Stomach (tissue), 9 donors: ENCODE results near the gene RHBDD3. TPM values are rescaled to one million over a fixed set of nuclear protein-coding genes. Genes with fewer than 3 reads are reported as not detected.

Experiments
- DNase-seq, 2 donors: peaks; one replicate each; pipeline versions ENCODE4 v3.0.0 to v3.0.0-alpha.2; 2013 to 2019
- H3K27ac ChIP-seq, 5 donors: fragments of 200-600 bp in 4 of 5; sonication (generic) in 4 of 5; one replicate each; pipeline ENCODE4 v1.5.1; 2013 to 2019; ENCODE audit warnings: mild to moderate bottlenecking in 1 of 5, moderate library complexity in 1 of 5
- H3K27me3 ChIP-seq, 3 donors: fragments of 200-600 bp; sonication (generic); one replicate each; pipeline ENCODE4 v1.5.1; 2017 to 2019; ENCODE audit warnings: mixed run types in 1 of 3
- H3K36me3 ChIP-seq, 4 donors: fragments of 200-600 bp; sonication (generic); 1 replicate in 3 of 4; 2 replicates in 1 of 4; pipeline ENCODE4 v1.5.1; 2016 to 2019
- H3K4me1 ChIP-seq, 4 donors: fragments of 200-600 bp; sonication (generic); one replicate each; pipeline ENCODE4 v1.5.1; 2016 to 2019
- H3K4me3 ChIP-seq, 4 donors: fragments of 200-600 bp; sonication (generic) in 3 of 4; one replicate each; pipeline ENCODE4 v1.5.1; 2016 to 2019; ENCODE audit warnings: mild to moderate bottlenecking in 1 of 4
- H3K9me3 ChIP-seq, 4 donors: fragments of 200-600 bp; sonication (generic); one replicate each; pipeline ENCODE4 v1.5.1; 2016 to 2019
- EP300 ChIP-seq: sonication (generic); formaldehyde crosslinking; IDR thresholded peaks from one replicate; pipeline ENCODE4 v1.6.1; 2017; ENCODE audit warnings: antibody characterized with exemption
- POLR2A ChIP-seq, 4 donors: fragments of 450-650 bp; IDR thresholded peaks; one replicate each; pipeline ENCODE4 v1.6.1; 2016; ENCODE audit warnings: antibody characterized with exemption in 4 of 4, control low read depth in 2 of 4, mild to moderate bottlenecking in 1 of 4, moderate library complexity in 1 of 4
- POLR2AphosphoS5 ChIP-seq, 3 donors: sonication (generic); formaldehyde crosslinking; IDR thresholded peaks; one replicate each; pipeline ENCODE4 v1.6.1; 2016; ENCODE audit warnings: antibody characterized with exemption in 3 of 3
- WGBS, 5 donors: extraction: QIAGEN DNeasy Blood & Tissue Kit in 3 of 5; methylation state at CpG; one replicate each; pipeline versions ENCODE4 v1.1.5 to v1.1.7; 2013 to 2018; 5-methylcytosine and 5-hydroxymethylcytosine counted together
- intact Hi-C: fragments of 100-400 bp; cut with DNase I; formaldehyde crosslinking; loops from one replicate; pipeline ENCODE4 v1.15.1; 2023; ENCODE audit warnings: low total_unique reads
- polyA plus RNA-seq, 3 donors: library from polyadenylated mRNA; stranded (reverse); fragments of 200-250 nt; gene quantifications; one replicate each; pipeline ENCODE4 v1.2.3, GENCODE V29; 2013
- total RNA-seq, 5 donors: library from RNA; depleted of rRNA; stranded (reverse); fragments of >200 nt; gene quantifications; one replicate each; pipeline versions ENCODE4 v1.1.0 to v1.2.3, GENCODE V29; 2014 to 2016
- TF ChIP-seq, protein P1 (sequence below), 7 experiments: fragments of 450-650 bp in 4 of 7; fragments of 200-600 bp in 3 of 7; sonication (generic) in 3 of 7; IDR thresholded peaks; one replicate each; pipeline ENCODE4 v1.5.1; 2016 to 2019; ENCODE audit warnings: antibody characterized with exemption in 7 of 7, control low read depth in 2 of 7, mild to moderate bottlenecking in 1 of 7
- donor health status: healthy with polysubstance abuse.
- donor health status: Bipolar disorder and iron deficiency.
- donor health status: healthy.

RHBDD3 gene
- total and polyA plus RNA-seq, 8 donors, result 9.8 to 76.5 (median 20.0) TPM

DNA sequence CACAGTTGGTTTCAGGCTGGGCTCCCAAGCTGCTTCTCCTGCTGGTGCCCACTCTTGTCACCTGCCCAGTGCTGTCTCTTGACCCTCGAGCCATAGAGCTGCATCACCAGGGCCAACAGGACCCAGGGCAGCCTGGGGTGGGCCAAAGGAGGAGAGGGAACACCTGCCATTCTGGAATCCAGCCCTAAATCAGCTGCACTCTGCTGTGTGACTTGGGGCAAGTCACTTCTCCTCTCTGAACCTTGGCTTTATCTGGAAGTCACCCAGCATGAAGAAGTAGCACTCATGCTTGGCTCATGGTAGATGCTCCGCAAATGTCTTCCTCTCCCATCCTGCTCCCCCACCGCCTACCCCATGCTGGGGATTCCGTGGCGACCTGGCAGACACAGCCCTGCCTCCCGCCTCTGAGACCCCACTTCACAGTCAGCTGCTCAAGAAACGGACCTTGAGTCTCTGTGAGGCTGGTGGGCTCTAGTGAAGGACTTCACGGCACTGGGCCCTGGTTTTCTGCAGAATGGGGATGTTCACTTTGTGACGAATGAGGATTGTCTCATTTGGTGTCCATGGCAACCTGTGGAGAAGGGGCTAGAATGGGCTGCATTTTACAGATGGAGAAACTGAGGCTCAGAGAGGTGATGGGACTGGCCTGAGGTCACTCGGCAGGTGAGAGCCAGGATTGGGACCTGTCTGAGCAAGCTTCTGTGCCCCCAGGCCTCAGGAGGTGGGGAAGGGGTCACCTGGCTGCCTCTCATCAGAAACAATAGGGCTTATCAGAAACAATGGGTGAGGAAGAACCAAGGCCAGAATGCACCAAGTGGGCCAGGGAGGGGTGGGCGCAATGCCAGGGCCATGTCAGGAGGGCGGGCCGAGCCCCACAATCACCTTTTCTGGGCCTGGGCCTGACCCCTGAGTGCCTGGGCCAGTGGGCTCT, 49.7 kb downstream of the RHBDD3 start:
- Histone ChIP-seq H3K27me3 (no peaks in the 10 kb centered on the region), H3K27ac (no peak overlapping the region), H3K9me3 (no peaks in the 10 kb centered on the region), H3K4me3 (no peak overlapping the region), H3K4me1 (peaks cover 11 to 28% (median 21%) of the 10 kb centered on the region in 4 donors), H3K36me3 (no peaks in the 10 kb centered on the region)
- intact Hi-C loops, result no loop called here
- TF ChIP-seq POLR2A (IDR thresholded peaks at IDR 0.05) (no peak), EP300 (no peak), POLR2AphosphoS5 (IDR thresholded peaks at IDR 0.05) (no peak)
- TF ChIP-seq, protein P1, sequence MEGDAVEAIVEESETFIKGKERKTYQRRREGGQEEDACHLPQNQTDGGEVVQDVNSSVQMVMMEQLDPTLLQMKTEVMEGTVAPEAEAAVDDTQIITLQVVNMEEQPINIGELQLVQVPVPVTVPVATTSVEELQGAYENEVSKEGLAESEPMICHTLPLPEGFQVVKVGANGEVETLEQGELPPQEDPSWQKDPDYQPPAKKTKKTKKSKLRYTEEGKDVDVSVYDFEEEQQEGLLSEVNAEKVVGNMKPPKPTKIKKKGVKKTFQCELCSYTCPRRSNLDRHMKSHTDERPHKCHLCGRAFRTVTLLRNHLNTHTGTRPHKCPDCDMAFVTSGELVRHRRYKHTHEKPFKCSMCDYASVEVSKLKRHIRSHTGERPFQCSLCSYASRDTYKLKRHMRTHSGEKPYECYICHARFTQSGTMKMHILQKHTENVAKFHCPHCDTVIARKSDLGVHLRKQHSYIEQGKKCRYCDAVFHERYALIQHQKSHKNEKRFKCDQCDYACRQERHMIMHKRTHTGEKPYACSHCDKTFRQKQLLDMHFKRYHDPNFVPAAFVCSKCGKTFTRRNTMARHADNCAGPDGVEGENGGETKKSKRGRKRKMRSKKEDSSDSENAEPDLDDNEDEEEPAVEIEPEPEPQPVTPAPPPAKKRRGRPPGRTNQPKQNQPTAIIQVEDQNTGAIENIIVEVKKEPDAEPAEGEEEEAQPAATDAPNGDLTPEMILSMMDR (IDR thresholded peaks at IDR 0.05), result no peak
- WGBS, 5 donors, result 72 to 82% (median 76%) methylated on average over 10 to 13 of the region's 13 CpGs
- peak in 1 of 2 donors; percentile 6 for DNase-seq

GRCh38 chr22:29216873-29217666, 50.7 kb downstream of the RHBDD3 start:
- Histone ChIP-seq H3K27ac (peak overlapping the region in 2 of 5 donors; percentile 1 to 40), H3K36me3 (no peaks in the 10 kb centered on the region), H3K4me1 (peaks cover 11 to 28% (median 25%) of the 10 kb centered on the region in 4 donors), H3K27me3 (no peaks in the 10 kb centered on the region), H3K4me3 (no peak overlapping the region), H3K9me3 (no peaks in the 10 kb centered on the region)
- DNase-seq, result peak in 1 of 2 donors; percentile 48
- intact Hi-C loops, result no loop called here
- WGBS, 5 donors, result 68 to 76% (median 74%) methylated on average over 6 to 14 of the region's 14 CpGs
- TF ChIP-seq POLR2AphosphoS5 (IDR thresholded peaks at IDR 0.05) (peak in 1 of 3 donors; percentile 15), POLR2A (IDR thresholded peaks at IDR 0.05) (no peak)

DNA sequence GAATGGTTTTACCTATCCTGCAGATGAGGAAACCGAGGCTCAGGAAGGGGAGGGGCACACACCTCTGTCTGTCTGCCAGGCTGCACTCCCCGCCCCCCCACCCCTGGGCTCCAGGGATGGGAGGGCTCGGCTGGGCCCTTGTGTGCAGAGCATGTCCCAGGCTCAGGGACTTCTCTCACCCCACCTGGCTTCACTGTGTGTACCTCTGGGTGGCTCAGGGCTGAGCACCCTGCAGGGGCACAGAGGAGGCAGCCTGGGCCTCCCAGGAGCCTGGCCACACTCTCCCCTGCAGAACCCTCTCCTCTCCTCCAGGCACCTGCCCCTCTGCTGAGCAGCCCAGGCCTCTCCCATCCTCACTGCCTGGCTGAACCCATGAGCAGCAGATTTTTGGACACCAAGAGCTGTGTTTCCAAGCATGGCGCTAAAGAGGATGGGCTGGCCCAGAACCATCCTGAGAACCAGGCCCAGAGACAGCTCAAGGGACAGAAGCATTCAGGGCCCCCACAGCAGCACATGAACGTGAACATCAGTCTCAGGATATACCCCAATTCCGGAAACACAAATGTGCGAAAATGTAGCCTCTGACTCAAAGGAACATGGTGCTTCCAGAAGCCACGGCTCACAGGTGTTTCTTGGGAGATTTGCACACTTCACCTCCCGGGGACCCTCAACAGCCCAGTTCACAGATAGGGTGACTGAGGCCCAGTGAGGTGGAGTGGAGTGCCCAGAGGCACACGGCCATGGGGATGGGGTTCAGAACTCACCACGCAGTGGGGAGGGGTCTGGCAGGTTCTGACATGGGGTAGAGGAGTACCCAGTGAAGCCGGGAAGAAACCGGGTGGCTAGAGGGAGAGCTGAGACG, 51.5 kb downstream of the RHBDD3 start:
- WGBS, 5 donors, result 70 to 87% (median 85%) methylated on average over 10 to 14 of the region's 14 CpGs
- H3K36me3 ChIP-seq, result no peaks in the 10 kb centered on the region
- H3K4me3 ChIP-seq, result no peak overlapping the region
- no peaks in the 10 kb centered on the region for H3K9me3 ChIP-seq
- DNase-seq, result no peak
- no peak for TF ChIP-seq EP300
- TF ChIP-seq POLR2AphosphoS5 (IDR thresholded peaks at IDR 0.05), result no peak
- TF ChIP-seq, protein P1 (IDR thresholded peaks at IDR 0.05), result no peak
- no peak for TF ChIP-seq POLR2A (IDR thresholded peaks at IDR 0.05)
- H3K27me3 ChIP-seq, result no peaks in the 10 kb centered on the region
- peaks cover 11 to 27% (median 25%) of the 10 kb centered on the region in 4 donors for H3K4me1 ChIP-seq
- peak overlapping the region in 2 of 5 donors; percentile 1 to 40 for H3K27ac ChIP-seq
- intact Hi-C loops, result no loop called here

- no peaks in the 10 kb centered on the region for H3K36me3 ChIP-seq
- H3K27me3 ChIP-seq, result no peaks in the 10 kb centered on the region
- peaks cover 5 to 17% (median 16%) of the 10 kb centered on the region in 4 donors for H3K4me1 ChIP-seq
- H3K27ac ChIP-seq, result no peak overlapping the region
- TF ChIP-seq POLR2AphosphoS5 (IDR thresholded peaks at IDR 0.05) (no peak), POLR2A (IDR thresholded peaks at IDR 0.05) (no peak), EP300 (no peak)
- TF ChIP-seq, protein P1 (IDR thresholded peaks at IDR 0.05), result no peak
- intact Hi-C loops, result no loop called here
- DNase-seq, result peak in 1 of 2 donors; percentile 2
- no peaks in the 10 kb centered on the region for H3K9me3 ChIP-seq
- no peak overlapping the region for H3K4me3 ChIP-seq
- 91 to 95% (median 94%) methylated on average over 5 to 14 of the region's 14 CpGs for WGBS, 5 donors
Measured at GRCh38 chr22:29215012-29215860, 52.5 kb downstream of the RHBDD3 start.
